Thoracic aorta (tissue), 2 donors: ENCODE results near the gene FXYD2. TPM values are rescaled to one million over a fixed set of nuclear protein-coding genes. Genes with fewer than 3 reads are reported as not detected.

Experiments used
- ATAC-seq: fragments of 150-250 bp; one replicate; pipeline ENCODE4 v1.8.0; 2017; ENCODE audit warnings: low read depth; ENCODE audit not compliant: insufficient number of reproducible peaks, low FRiP score
- DNase-seq: peaks from one replicate; pipeline ENCODE4 v3.0.0-alpha.2; 2020; ENCODE audit warnings: low spot score
- H3K27ac ChIP-seq, 2 donors: fragments of 200-600 bp; sonication (generic); 1 replicate in 1 of 2; 2 replicates in 1 of 2; pipeline ENCODE4 v1.5.1; 2016; ENCODE audit warnings: mild to moderate bottlenecking in 2 of 2, moderate library complexity in 2 of 2
- H3K27me3 ChIP-seq: fragments of 200-600 bp; sonication (generic); replicated peaks from 2 replicates; pipeline ENCODE4 v1.6.0; 2016; ENCODE audit warnings: mild to moderate bottlenecking; ENCODE audit not compliant: insufficient read depth
- H3K36me3 ChIP-seq: fragments of 200-600 bp; sonication (generic); one replicate; pipeline ENCODE4 v1.5.1; 2016
- H3K4me1 ChIP-seq, 2 donors: fragments of 200-600 bp; sonication (generic); 1 replicate in 1 of 2; 2 replicates in 1 of 2; pipeline versions ENCODE4 v1.5.1 to v1.6.0; 2016; ENCODE audit warnings: low read depth in 2 of 2, mild to moderate bottlenecking in 1 of 2; ENCODE audit not compliant: control insufficient read depth in 1 of 2
- H3K4me3 ChIP-seq: fragments of 200-600 bp; sonication (generic); 2 replicates; pipeline ENCODE4 v1.5.1; 2016; ENCODE audit warnings: mild to moderate bottlenecking
- H3K9me3 ChIP-seq: fragments of 200-600 bp; sonication (generic); 2 replicates; pipeline ENCODE4 v1.5.1; 2016
- CTCF ChIP-seq: fragments of 200-600 bp; sonication (generic); IDR thresholded peaks from one replicate; pipeline ENCODE4 v1.5.1; 2019; ENCODE audit warnings: antibody characterized with exemption
- total RNA-seq, 2 donors: library from RNA; depleted of rRNA; stranded (reverse); fragments of >200 nt; gene quantifications; one replicate each; pipeline versions ENCODE4 v1.1.0 to v1.2.3, GENCODE V29; 2016

The FXYD2 gene
- total RNA-seq, 2 donors from 2014 or later = not detected

DNA sequence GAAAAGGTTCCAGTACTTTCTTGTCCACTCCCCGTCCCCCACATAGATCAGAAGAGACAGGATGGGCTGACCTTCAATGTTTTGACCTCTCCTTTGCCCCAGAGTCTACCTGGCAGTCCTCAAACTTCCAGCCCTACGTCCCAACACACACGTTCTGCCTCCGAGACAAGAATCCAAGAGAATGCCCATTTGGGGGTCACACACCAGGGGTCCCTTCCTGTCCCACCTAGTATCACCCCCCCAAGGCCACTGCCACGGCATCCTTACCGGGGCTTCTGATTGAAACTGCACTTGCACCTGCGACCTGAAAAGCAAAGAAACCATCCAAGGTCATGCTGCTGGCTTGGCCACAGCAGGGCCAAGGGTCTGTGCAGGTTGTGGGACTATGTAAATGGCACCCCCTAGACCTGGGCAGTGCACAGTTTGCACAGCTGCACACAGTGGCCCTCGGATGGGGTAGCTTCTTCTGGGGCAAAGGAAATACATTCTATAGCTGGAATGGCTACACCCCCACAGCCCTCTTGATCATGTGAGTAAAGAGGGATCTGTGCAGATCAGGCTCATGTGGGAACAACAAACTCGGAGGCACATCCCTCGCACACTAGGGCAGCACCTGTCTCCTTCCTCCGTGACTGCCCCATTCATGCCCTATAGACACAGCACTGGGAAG is 16.5 kb upstream of the FXYD2 start:
- TF ChIP-seq CTCF = no peak
- ATAC-seq (no peak), DNase-seq (no peak)
- H3K36me3 ChIP-seq = no peaks in the 10 kb centered on the region
- no peak overlapping the region for H3K4me3 ChIP-seq
- H3K27me3 ChIP-seq = no peaks in the 10 kb centered on the region
- H3K27ac ChIP-seq = peak overlapping the region in 1 of 2 donors; percentile 4
- H3K4me1 ChIP-seq = no peaks in the 10 kb centered on the region
- no peaks in the 10 kb centered on the region for H3K9me3 ChIP-seq

DNA sequence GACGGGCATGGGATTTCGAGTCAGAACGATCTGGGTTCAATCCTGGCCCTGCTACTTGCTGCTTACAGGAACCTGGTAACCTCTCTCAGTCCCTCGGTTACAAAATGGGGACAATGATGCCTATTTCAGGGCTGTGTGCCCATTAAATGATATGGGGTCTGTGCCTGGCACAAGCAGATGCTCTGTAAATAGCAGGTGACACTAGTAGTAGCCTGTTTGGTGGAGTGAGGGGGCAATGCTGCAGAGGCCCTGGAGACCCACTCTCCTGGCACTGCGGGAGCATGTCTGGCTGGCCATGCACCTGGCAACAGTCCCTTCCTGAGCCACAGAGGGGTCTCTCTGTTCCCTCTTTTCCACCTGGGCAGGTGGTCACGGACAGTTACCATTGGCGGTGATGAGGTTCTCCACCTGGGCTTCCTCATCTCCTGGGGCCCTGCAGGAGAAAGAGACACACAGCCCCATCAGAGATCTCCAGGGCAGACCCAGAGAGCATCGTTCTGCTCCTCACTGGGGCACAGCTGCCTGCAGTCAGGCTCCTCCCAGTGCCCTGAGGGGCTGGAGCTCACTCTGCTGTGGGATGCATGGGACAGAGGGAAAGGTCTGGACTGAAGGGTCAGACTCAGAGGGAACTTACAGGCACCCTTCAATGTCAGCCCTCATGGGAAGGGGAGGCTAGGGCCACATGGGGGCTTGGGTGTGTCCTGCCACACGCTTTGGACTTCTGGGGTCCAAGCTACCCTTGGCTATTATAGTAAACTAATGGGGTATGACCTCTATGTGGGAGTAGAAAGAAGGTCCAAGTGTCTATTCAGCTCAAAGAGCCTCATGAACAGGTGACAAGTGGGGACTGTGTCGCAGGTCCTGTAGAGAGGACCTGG is 15.6 kb upstream of the FXYD2 start:
- H3K36me3 ChIP-seq = no peaks in the 10 kb centered on the region
- no peak for DNase-seq
- no peak overlapping the region for H3K4me3 ChIP-seq
- H3K4me1 ChIP-seq = no peaks in the 10 kb centered on the region
- H3K27me3 ChIP-seq = no peaks in the 10 kb centered on the region
- H3K9me3 ChIP-seq = no peaks in the 10 kb centered on the region
- ATAC-seq = no peak
- TF ChIP-seq CTCF = no peak
- no peak overlapping the region for H3K27ac ChIP-seq

DNA sequence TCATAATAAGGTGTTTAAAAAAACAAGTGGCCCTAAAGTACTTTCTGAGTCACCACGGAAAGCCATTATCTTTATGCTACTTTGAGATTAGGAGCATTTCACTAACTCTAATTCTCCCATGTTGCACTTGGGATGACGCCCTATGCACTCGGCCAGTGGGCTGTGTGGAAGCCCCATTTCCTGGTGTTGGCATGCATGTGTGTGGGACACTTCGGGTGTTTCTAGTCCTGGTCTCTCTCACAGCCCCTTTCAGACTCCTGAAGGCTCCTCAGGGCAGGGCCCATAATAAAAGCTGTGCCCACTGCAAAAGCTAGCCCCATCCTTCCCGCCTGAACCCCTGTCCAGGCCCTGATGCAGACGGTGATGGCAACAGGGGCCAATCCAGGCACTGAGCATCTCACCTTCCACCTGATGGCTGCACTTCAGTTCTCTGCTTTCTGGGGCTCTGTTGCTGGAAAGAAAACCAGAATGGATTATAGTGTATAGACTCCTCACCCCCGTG is 14.9 kb upstream of the FXYD2 start:
- DNase-seq (no peak), ATAC-seq (no peak)
- H3K36me3 ChIP-seq = no peaks in the 10 kb centered on the region
- TF ChIP-seq CTCF = no peak
- no peak overlapping the region for H3K4me3 ChIP-seq
- no peaks in the 10 kb centered on the region for H3K9me3 ChIP-seq
- H3K4me1 ChIP-seq = no peaks in the 10 kb centered on the region
- no peaks in the 10 kb centered on the region for H3K27me3 ChIP-seq
- H3K27ac ChIP-seq = no peak overlapping the region

- Histone ChIP-seq H3K4me3 (no peak overlapping the region), H3K27me3 (no peaks in the 10 kb centered on the region), H3K27ac (no peak overlapping the region), H3K9me3 (no peaks in the 10 kb centered on the region), H3K36me3 (no peaks in the 10 kb centered on the region), H3K4me1 (no peaks in the 10 kb centered on the region)
- ATAC-seq = no peak
- no peak for DNase-seq
- no peak for TF ChIP-seq CTCF
These were observed 14.4 kb upstream of the FXYD2 start for GRCh38 chr11:117838901-117839300.

- no peak for DNase-seq
- no peaks in the 10 kb centered on the region for H3K36me3 ChIP-seq
- H3K4me1 ChIP-seq = no peaks in the 10 kb centered on the region
- no peaks in the 10 kb centered on the region for H3K27me3 ChIP-seq
- no peaks in the 10 kb centered on the region for H3K9me3 ChIP-seq
- TF ChIP-seq CTCF = no peak
- no peak overlapping the region for H3K27ac ChIP-seq
- ATAC-seq = no peak
- no peak overlapping the region for H3K4me3 ChIP-seq
These were observed 13.2 kb upstream of the FXYD2 start for GRCh38 chr11:117837791-117838190.
